IMR-90 (cell line): ENCODE results near the gene MFGE8.
A peak's percentile ranks its signal among the peaks of the same experiment; 100 is the strongest.
"Not testable (repeated sequence)": the region's sequence is repeated elsewhere in the genome, so short reads cannot be mapped to it uniquely, and the experiment has no call there.

Source experiments
- CHD1 ChIP-seq: IDR thresholded peaks from 2 replicates; pipeline ENCODE4 v1.6.1; 2012; ENCODE audit warnings: low read depth, low read length, improper control_type of control experiment
- CTCF ChIP-seq: conservative IDR thresholded peaks from 2 replicates; pipeline ENCODE4 v1.5.1; 2012; ENCODE audit warnings: mild to moderate bottlenecking, low read depth, low read length, improper control_type of control experiment
- MAZ ChIP-seq: IDR thresholded peaks from 2 replicates; pipeline ENCODE4 v1.6.1; 2012; ENCODE audit warnings: low read depth, mild to moderate bottlenecking, low read length, improper control_type of control experiment, moderate library complexity, borderline replicate concordance
- POLR2A ChIP-seq: IDR thresholded peaks from 2 replicates; pipeline ENCODE4 v1.6.1; 2012; ENCODE audit warnings: mild to moderate bottlenecking, low read depth, low read length
- RAD21 ChIP-seq: IDR thresholded peaks from 2 replicates; pipeline ENCODE4 v1.6.1; 2012; ENCODE audit warnings: low read length, improper control_type of control experiment
- TF ChIP-seq, protein P1 (sequence below): fragments of 150-350 bp; IDR thresholded peaks from 2 replicates; pipeline ENCODE4 v1.6.1; 2017; ENCODE audit warnings: mild to moderate bottlenecking, antibody characterized with exemption, low read length, low read depth

- TF ChIP-seq CTCF, CHD1, MAZ, POLR2A: not testable (repeated sequence)
- TF ChIP-seq RAD21: 0 out of 2 replicates have a peak, but pooled peaks have one; percentile 2
- TF ChIP-seq, protein P1, sequence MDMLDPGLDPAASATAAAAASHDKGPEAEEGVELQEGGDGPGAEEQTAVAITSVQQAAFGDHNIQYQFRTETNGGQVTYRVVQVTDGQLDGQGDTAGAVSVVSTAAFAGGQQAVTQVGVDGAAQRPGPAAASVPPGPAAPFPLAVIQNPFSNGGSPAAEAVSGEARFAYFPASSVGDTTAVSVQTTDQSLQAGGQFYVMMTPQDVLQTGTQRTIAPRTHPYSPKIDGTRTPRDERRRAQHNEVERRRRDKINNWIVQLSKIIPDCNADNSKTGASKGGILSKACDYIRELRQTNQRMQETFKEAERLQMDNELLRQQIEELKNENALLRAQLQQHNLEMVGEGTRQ: not testable (repeated sequence)
These were observed 7.8 kb upstream of the MFGE8 start for GRCh38 chr15:88920892-88921435.
